ENCODE data around the gene UTS2R.
"Not testable (repeated sequence)": the region's sequence is repeated elsewhere in the genome, so short reads cannot be mapped to it uniquely, and the experiment has no call there.

UTS2R gene

GRCh38 chr17:82334622-82335394 lies 36.8 kb upstream of the UTS2R start:
- peak in 2 of 6 experiments; percentile 23 to 53 for DNase-seq

GRCh38 chr17:82338858-82339633 lies 32.5 kb upstream of the UTS2R start:
- no peak for DNase-seq

- no peak for DNase-seq
Measured at GRCh38 chr17:82339634-82340580, 31.7 kb upstream of the UTS2R start.

- no peak for DNase-seq
Measured at GRCh38 chr17:82342361-82343079, 29.0 kb upstream of the UTS2R start.

- DNase-seq, result no peak
Measured at GRCh38 chr17:82343560-82343959, 28.0 kb upstream of the UTS2R start.

GRCh38 chr17:82344175-82344907 lies 27.2 kb upstream of the UTS2R start:
- no peak for DNase-seq

GRCh38 chr17:82345151-82345976 lies 26.2 kb upstream of the UTS2R start:
- DNase-seq, result no peak

GRCh38 chr17:82346342-82347300 lies 24.9 kb upstream of the UTS2R start:
- no peak for DNase-seq

GRCh38 chr17:82347994-82348393 lies 23.6 kb upstream of the UTS2R start:
- not testable (repeated sequence) for DNase-seq

GRCh38 chr17:82348434-82348833 lies 23.1 kb upstream of the UTS2R start:
- DNase-seq, result no peak

GRCh38 chr17:82348866-82349265 lies 22.7 kb upstream of the UTS2R start:
- DNase-seq, result no peak

- DNase-seq, result no peak
Measured at GRCh38 chr17:82349287-82349701, 22.3 kb upstream of the UTS2R start.

GRCh38 chr17:82350182-82351030 lies 21.2 kb upstream of the UTS2R start:
- DNase-seq, result no peak

- DNase-seq, result no peak
Measured at GRCh38 chr17:82351254-82351712, 20.3 kb upstream of the UTS2R start.

GRCh38 chr17:82351713-82352488 lies 19.7 kb upstream of the UTS2R start:
- peak; percentile 53 to 85 (median 72) for DNase-seq

- no peak for DNase-seq
Measured at GRCh38 chr17:82353484-82353883, 18.1 kb upstream of the UTS2R start.

GRCh38 chr17:82354804-82355308 lies 16.7 kb upstream of the UTS2R start:
- DNase-seq, result no peak

Data from stimulated activated naive CD4-positive, alpha-beta T cell (primary cell).